Glomerular visceral epithelial cell (primary cell): ENCODE data around the gene NET1.
"Not testable (repeated sequence)": the region's sequence is repeated elsewhere in the genome, so short reads cannot be mapped to it uniquely, and the experiment has no call there.

Experiments
- DNase-seq: peaks from one replicate; pipeline ENCODE4 v3.0.0-alpha.2; 2016; ENCODE audit errors: extremely low spot score

Gene NET1, protein sequence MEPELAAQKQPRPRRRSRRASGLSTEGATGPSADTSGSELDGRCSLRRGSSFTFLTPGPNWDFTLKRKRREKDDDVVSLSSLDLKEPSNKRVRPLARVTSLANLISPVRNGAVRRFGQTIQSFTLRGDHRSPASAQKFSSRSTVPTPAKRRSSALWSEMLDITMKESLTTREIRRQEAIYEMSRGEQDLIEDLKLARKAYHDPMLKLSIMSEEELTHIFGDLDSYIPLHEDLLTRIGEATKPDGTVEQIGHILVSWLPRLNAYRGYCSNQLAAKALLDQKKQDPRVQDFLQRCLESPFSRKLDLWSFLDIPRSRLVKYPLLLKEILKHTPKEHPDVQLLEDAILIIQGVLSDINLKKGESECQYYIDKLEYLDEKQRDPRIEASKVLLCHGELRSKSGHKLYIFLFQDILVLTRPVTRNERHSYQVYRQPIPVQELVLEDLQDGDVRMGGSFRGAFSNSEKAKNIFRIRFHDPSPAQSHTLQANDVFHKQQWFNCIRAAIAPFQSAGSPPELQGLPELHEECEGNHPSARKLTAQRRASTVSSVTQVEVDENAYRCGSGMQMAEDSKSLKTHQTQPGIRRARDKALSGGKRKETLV

DNA sequence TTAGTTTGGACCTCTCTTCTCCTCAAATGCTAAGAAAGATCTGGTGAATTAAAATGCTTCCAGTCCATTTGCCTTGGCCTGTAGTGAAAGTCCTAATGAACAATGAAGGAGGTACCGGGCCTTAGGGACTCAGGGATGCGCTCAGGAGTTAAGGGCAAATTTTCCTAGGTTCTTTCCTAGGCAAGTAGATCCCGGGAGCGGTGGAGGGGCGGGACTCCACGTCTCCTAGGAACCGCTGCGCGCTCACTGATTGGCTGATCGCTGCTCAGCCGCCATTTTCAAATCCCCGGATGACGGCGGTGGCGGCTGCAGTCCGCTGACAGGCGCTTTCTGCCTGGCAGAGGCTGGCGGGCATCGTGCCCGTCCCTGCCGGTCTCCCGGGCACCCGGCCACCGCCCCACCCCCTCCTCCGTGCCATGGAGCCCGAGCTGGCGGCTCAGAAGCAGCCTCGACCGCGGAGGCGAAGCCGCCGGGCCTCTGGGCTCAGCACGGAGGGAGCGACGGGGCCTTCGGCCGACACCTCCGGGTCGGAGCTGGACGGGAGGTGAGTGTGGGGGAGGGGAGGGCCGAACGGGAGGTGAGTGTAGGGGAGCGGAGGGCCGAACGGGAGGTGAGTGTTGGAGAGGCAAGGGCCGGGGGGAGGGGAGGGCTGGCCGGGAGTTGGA is at the start of gene NET1:
Gene NET1 (plus strand): TSS at position 281 of the 665 bp plus-strand sequence. CDS start 136 bp downstream, at position 417.
- DNase-seq: peak; percentile 93

DNA sequence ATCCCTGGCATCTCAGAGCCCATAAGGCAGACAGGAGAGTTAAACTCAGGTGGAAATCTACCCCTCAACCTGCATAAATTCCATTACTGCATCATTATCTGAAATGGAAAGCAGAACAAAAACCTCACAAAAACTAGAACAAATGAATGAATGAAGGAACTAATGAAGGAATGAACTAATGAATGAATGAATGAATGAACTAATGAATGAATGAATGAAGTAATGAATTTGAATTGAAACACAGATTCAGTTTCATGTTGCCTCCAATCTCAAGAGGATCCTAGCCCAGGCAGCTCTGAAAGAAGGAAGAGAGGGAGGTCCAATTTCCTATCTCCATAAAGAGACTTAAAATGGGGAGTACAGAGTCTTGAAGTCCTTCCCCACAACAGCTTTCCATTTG is 49.5 kb upstream of the NET1 start:
- DNase-seq: no peak

DNA sequence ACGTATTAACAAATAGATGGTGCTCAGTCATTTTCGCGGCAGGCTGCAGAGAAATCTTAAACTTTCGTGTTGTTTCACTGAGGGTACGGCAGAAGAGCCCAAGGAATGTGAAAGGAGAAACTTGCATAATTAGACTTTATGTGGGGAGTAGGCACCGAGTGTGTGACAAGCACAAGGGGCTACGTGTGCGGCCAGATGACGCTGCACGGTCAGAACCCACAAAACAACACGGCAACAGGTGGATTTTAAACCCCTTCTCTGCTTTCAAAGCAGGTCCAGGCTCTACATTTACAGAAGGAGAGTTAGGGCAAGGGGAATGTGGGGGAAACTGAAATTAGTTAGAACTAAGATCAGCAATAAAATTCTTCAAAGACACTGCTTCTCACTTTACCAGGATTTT is 48.0 kb upstream of the NET1 start:
- no peak for DNase-seq

DNA sequence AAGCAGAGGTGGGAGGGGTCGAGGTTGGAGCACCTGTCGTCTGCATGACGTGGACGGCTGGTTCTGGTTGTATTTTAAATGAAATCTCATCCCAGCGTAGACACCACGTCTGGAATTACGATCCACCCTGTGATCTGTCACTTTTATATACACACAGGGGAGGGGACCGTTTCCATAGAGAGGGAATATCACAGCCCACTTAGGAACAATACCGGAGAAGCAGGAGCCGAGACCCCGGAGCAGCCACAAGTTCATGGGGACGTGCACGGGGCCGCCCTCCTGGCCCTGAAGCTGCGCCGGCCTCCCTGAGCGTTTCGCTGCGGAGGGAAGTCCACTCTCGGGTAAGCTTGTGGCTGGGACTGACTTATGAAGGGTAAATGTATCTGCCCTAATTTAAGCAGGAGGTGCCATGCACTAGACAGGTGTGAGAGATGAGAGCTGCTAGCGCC is 47.4 kb upstream of the NET1 start, which contains the start of gene UCN3:
Gene UCN3 (plus strand): TSS at position 77 of the 449 bp plus-strand sequence. CDS start 8,755 bp downstream, outside the sequence.
- no peak for DNase-seq

DNA sequence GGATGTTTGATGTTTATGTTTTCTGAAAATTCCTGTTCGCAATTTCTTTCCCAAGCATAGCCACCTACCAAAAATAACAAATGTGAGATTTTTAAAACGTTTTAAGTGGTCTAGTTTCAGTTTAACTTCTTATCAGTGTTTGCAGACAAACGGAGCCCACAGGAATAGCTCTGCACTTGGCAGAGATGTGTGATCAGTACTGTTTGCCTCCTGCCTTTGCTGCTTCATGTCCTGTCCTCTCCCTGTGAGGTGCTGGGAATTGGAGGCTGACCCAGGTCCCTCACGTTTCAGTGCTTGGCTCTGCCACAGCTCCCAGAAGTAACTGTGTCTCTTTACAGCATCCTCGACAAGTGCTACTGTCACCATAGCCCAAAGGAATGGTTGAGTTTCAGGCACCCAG is 46.4 kb upstream of the NET1 start:
- no peak for DNase-seq

DNA sequence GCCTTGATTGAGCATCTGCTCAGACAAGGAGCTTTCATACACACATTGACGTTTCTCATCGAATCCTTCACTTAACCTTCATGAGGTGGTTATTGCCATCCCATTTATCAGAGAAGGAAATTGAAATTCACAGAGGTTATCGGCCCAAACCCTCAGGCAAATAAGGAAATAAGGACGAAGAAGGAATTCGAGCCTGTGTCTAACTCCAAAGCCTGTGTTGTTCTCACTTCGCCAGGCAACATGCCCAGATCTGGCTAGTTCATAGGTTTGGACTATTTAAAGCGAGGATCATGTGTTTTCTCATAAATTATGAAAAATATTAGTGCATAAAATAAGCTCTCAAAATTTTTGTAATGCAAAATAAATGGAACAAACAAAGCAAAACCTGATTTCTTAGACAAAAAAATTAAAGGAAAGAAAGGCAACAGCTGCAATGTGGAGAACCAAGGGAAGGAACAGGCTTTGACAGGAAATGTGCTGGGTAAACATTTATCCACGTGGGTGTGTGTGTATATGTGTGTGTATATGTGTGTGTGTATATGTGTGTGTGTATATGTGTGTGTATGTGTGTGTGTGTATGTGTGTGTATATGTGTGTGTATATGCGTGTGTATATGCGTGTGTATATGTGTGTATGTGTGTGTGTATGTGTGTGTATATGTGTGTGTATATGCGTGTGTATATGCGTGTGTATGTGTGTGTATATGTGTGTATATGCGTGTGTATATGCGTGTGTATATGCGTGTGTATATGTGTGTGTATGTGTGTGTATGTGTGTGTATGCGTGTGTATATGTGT is 42.8 kb upstream of the NET1 start:
- no peak for DNase-seq

DNA sequence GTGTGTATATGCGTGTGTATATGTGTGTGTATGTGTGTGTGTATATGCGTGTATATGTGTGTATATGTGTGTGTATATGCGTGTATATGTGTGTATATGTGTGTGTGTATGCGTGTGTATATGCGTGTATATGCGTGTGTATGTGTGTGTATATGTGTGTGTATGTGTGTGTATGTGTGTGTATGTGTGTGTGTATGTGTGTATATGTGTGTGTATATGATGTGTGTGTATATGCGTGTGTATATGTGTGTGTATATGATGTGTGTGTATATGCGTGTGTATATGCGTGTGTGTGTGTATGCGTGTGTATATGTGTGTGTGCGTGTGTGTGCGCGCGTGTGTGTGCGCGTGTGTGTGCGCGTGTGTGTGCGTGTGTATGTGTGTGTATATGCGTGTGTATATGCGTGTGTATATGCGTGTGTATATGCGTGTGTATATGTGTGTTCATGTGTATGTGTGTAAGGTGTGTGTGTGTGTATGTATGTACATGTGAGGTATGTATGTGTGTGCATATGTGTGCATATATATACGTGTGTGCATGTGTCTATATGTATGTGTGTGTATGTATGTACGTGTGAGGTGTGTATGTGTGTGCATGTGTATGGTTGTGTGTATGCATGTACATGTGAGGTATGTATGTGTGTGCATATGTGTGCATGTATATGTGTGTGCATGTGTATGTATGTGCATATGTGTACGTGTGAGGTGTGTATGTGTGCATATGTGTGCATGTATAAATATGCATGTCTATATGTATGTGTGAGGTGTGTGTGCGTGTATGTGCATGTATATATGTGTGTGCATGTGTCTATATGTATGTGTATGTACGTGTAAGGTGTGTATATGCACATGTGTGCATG is 41.6 kb upstream of the NET1 start:
- no peak for DNase-seq

DNA sequence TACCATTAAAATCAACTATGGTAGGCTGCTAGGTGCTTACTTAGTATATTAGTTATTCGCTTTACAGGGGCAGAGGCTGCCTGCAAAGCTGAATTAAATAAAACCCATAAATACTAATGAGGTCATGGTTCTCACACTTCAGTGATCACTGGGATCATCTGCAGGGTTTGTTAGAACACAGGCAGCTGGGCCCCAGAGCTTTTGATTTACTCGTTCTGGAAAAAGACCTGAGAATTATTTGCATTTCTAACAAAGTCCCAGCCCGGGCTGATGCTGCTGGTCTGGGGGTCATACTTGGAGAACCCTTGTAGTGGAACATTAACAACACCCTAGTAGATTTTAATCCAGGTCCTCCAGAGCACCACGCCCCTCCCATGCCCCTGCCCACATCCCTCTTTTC is 39.0 kb upstream of the NET1 start:
- peak; percentile 18 for DNase-seq

DNA sequence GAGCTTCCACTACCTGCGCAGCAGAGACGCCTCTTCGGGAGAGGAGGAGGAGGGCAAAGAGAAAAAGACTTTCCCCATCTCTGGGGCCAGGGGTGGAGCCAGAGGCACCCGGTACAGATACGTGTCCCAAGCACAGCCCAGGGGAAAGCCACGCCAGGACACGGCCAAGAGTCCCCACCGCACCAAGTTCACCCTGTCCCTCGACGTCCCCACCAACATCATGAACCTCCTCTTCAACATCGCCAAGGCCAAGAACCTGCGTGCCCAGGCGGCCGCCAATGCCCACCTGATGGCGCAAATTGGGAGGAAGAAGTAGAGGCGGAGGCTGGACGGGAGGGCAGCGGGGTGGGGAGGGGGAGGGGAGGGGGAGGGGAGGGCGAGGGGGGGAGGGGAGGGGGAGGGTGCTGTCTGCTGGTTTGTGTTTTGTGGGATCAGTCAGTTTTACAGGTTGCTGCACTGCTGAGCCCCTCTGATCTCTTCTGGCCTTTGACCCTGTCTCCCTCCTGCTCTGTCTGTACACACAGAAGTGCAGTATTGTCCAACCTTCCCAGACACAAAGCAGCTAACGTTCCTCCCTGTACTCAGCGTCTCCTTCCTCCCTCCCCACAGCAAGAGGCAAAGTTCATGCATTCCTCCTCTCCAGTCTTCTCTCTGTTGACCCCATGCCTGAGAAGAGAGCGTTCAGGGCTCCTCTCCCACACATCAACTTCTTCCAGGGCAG is 38.3 kb upstream of the NET1 start:
- no peak for DNase-seq

DNA sequence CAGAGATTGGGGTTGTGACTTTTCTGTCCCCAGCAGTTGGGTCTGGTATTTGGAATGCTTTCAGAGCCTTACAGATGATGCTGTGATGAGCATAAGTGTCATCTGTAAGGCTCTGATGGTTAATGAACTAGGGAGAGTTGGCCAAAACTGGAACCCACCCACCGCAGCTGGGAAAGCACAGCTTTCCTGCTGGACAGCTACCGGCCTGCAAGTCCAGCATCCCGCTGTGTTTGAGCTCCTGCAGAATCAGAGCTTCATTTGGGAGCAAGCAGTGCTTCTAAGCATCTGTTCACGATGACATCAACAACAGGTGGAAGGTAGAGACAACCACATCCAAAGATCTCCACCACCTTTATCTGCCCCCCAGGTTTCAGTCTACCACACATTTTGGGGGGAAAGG is 35.9 kb upstream of the NET1 start:
- no peak for DNase-seq

DNA sequence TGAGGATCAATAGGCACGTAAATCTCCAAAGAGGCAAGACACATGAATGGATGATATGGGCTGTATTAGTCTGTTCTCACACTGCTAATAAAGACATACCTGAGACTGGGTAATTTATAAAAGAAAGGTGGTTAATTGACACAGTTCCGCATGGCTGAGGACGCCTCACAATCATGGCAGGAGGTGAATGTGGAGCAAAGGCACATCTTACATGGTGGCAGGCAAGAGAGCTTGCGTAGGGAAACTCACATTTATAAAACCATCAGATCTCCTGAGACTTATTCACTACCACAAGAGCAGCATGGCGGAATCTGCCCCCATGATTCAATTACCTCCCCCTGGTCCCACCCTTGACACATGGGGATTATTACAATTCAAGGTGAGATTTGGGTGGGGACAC is 33.2 kb upstream of the NET1 start:
- not testable (repeated sequence) for DNase-seq

DNA sequence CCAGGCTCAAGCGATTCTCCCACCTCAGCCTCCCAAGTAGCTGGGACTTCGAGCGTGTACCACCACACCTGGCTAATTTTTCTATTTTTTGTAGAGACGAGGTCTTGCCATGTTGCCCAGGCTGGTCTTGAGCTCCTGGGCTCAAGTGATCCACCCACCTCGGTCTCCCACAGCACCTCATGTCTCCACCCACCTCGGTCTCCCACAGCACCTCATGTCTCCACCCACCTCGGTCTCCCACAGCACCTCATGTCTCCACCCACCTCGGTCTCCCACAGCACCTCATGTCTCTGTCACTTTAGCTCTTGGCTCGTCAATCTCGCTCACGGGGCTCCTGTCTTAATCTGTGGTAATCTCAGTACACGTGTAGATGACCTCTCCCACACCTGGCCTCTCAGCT is 32.0 kb upstream of the NET1 start:
- DNase-seq: not testable (repeated sequence)

DNA sequence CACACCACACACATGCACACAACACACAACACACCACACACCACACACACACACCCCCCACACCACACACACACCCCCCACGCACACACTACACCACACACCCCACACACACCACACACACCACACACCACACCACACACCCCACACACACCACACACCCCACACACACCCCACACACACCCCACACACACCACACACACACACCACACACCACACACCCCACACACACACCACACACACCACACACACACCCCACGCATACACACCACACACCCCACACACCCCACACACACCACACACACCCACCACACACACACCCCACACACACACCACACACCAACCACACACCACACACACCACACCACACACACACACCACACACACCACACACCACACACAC is 31.2 kb upstream of the NET1 start:
- no peak for DNase-seq

DNA sequence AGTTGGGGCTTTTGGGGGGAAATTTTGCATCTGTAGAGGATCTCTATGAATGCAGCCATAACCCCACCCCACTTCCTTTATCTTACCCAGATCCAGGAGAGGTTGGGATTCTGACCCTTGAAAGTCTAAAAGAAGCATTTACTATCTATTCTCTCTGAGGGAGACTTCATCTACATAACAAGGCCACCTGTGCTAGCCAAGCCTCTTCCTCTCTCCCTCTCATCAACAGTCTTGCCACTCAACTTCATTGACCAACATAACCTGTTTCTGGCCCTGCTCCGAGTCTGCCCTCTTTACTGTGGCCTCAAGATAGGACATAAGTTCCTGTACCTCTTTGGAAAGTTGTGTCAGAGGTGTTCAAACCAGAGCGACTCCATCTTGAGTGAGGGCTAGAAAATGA is 27.1 kb upstream of the NET1 start:
- DNase-seq: no peak

DNA sequence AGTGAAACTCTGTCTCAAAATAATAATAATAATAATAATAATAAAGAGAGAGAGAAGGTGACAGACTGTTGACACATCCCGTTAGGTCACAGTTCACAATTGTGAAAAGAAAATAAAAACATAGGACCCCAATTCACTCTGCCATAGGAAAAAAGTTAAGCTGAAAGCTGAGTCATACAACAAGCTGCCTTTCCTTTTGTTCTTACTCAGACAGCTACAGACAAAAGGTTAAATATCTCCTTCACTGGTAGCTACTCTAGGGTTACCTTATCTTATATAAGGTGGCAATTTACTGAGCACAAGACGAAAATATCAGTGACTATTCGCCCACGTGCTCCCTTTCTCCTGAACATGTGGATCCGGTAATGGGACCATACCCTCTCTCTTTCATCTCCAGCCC is 25.2 kb upstream of the NET1 start:
- no peak for DNase-seq

DNA sequence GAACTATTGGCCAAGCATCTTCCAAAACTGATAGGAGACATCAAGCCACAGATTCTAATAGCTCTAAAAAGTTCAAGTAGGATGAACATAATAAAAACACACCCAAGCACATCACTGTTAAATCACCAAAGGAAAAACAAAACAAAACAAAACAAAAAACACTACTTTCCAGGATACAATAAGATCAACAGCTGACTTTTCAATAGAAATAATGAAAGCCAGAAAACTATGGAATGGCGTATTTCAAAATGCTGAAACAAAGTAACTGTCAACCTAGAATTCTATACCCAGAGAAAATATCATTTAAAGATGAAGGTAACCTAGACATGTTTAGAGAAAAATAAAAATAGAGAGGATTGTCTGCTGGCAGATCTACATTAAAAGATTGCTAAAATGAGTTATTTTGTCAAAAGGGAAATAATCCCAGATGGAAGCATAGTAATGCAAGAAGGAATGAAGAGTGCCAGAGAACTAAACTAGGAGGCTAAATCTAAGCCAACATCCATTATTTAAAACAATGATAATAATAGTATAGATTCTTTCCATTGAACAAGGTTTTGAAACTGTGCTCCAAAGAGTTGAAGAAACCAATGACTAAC is 21.7 kb upstream of the NET1 start:
- no peak for DNase-seq

DNA sequence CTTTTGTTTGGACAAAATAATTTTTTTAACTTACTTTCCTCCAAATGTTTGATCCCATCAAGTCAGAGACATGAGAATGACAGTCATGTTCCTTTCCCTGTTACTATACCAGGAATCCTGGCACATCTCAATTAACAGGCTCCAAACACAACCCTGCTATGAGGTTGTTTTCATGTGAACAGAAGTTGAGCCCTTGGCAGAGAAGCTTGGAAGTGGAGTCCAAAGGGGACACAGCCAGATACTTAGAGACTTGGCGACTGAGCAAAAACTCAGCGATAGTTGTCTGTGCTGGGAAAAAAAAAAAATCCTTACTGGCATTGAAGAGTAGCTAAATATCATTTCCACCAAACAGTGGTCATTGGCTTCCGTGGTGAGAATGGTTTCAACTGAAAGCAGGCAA is 20.6 kb upstream of the NET1 start:
- DNase-seq: no peak

DNA sequence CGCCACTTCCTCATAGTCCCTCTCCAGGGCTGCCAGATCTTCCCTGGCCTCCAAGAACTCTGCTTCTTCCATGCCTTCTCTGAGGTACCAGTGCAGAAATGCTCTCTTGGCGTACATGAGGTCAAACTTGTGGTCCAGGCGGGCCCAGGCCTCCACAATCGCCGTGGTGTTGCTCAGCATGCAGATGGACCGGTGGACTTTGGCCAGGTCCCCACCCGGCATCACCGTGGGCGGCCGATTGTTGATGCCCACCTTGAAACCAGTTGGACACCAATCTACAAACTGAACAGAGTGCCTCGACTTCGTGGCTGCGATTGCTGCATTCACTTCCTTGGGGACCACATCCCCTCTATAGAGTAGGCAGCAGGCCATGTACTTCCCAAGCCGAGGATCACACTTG is 18.8 kb upstream of the NET1 start:
- DNase-seq: no peak

DNA sequence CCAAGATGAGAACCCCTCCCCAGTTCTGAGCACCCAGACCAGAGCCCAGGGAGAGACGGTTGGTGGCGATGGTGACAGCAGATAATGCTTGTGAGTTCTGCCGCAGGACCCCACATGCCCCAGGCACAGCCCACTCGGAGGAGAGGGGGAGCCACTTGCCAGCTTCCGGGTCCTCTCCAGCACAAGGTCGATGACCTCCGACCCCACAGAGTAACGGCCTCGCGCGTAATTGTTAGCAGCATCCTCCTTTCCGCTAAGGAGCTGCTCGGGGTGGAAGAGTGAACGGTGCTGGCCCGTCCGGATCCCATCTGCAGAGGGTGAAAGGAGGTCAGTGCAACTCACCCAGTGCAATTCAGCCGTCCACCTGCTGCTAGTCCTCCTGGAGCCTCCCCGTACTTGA is 17.2 kb upstream of the NET1 start:
- DNase-seq: no peak
